MM.1S (cell line): ENCODE results near the gene TCHHL1.

ENCODE experiments used
- DNase-seq: peaks from one replicate; pipeline ENCODE4 v3.0.0-alpha.2; 2015
- H2AFZ ChIP-seq: fragments of 300-600 bp; sonication (generic); 2 replicates; pipeline ENCODE4 v1.6.0; 2016; ENCODE audit warnings: antibody characterized with exemption, low read length
- H3F3A ChIP-seq: fragments of 300-600 bp; sonication (generic); 2 replicates; pipeline ENCODE4 v1.6.1; 2016; ENCODE audit warnings: mild to moderate bottlenecking, antibody characterized with exemption, low read length, moderate library complexity, mixed read lengths; ENCODE audit not compliant: insufficient read depth
- H3K27ac ChIP-seq: fragments of 300-600 bp; sonication (generic); 2 replicates; pipeline ENCODE4 v1.5.1; 2016; ENCODE audit warnings: mild to moderate bottlenecking, low read length
- H3K27me3 ChIP-seq: fragments of 300-600 bp; sonication (generic); replicated peaks from 2 replicates; pipeline ENCODE4 v1.6.0; 2016; ENCODE audit warnings: low read length; ENCODE audit not compliant: insufficient read depth
- H3K36me3 ChIP-seq: fragments of 300-600 bp; sonication (generic); replicated peaks from 2 replicates; pipeline ENCODE4 v1.6.1; 2016; ENCODE audit warnings: mild to moderate bottlenecking, low read length, mixed read lengths; ENCODE audit not compliant: insufficient read depth
- H3K4me1 ChIP-seq: fragments of 300-600 bp; sonication (generic); 2 replicates; pipeline ENCODE4 v1.6.1; 2016; ENCODE audit warnings: low read length, mixed read lengths
- H3K4me2 ChIP-seq: fragments of 300-600 bp; sonication (generic); 2 replicates; pipeline ENCODE4 v1.6.0; 2016; ENCODE audit warnings: low read depth, low read length
- H3K4me3 ChIP-seq: fragments of 300-600 bp; sonication (generic); 2 replicates; pipeline ENCODE4 v1.5.1; 2016; ENCODE audit warnings: low read length, mixed read lengths
- H3K79me2 ChIP-seq: fragments of 300-600 bp; sonication (generic); 2 replicates; pipeline ENCODE4 v1.6.1; 2016; ENCODE audit warnings: mixed run types, low read length, mixed read lengths
- H3K9ac ChIP-seq: fragments of 300-600 bp; sonication (generic); 2 replicates; pipeline ENCODE4 v1.6.1; 2016; ENCODE audit warnings: low read length, mixed read lengths
- H3K9me2 ChIP-seq: fragments of 300-600 bp; sonication (generic); replicated peaks from 2 replicates; pipeline ENCODE4 v1.6.1; 2016; ENCODE audit warnings: mild to moderate bottlenecking, low read length, mixed read lengths; ENCODE audit not compliant: insufficient read depth
- H3K9me3 ChIP-seq: fragments of 300-600 bp; sonication (generic); replicated peaks from 2 replicates; pipeline ENCODE4 v1.6.1; 2016; ENCODE audit warnings: mild to moderate bottlenecking, low read length, mixed read lengths; ENCODE audit not compliant: insufficient read depth
- H4K20me1 ChIP-seq: fragments of 300-600 bp; sonication (generic); 2 replicates; pipeline ENCODE4 v1.6.1; 2016; ENCODE audit warnings: mild to moderate bottlenecking, low read length, moderate library complexity, mixed read lengths; ENCODE audit not compliant: insufficient read depth
- CTCF ChIP-seq: fragments of 300-600 bp; sonication (generic); IDR thresholded peaks from 2 replicates; pipeline ENCODE4 v1.5.1; 2016; ENCODE audit warnings: antibody characterized with exemption, low read length, mixed read lengths
- EZH2 ChIP-seq: fragments of 300-600 bp; sonication (generic); optimal IDR thresholded peaks from 2 replicates; pipeline ENCODE3; 2017; ENCODE audit warnings: low read depth, mild to moderate bottlenecking, antibody characterized with exemption, low read length, mixed read lengths
- EZH2phosphoT487 ChIP-seq: fragments of 300-600 bp; sonication (generic); IDR thresholded peaks from 2 replicates; pipeline ENCODE4 v1.6.1; 2018; ENCODE audit warnings: antibody characterized with exemption, low read length

TCHHL1 gene

GRCh38 chr1:152048416-152049009, 40.4 kb downstream of the TCHHL1 start:
- Histone ChIP-seq H3K4me2 (peak overlapping the region; percentile 71), H2AFZ (peak overlapping the region; percentile 76), H3K79me2 (no peaks in the 10 kb centered on the region), H3K9ac (peak overlapping the region; percentile 75), H3K4me1 (peaks cover 18% of the 10 kb centered on the region), H3K27ac (peak overlapping the region; percentile 90), H3F3A (peaks cover 23% of the 10 kb centered on the region), H3K27me3 (no peaks in the 10 kb centered on the region), H3K9me3 (no peaks in the 10 kb centered on the region), H3K9me2 (no peaks in the 10 kb centered on the region), H4K20me1 (no peaks in the 10 kb centered on the region), H3K36me3 (no peaks in the 10 kb centered on the region), H3K4me3 (peak overlapping the region; percentile 58)
- TF ChIP-seq EZH2phosphoT487 (no peak), EZH2 (no peak), CTCF (no peak)
- DNase-seq, result peak; percentile 72

DNA sequence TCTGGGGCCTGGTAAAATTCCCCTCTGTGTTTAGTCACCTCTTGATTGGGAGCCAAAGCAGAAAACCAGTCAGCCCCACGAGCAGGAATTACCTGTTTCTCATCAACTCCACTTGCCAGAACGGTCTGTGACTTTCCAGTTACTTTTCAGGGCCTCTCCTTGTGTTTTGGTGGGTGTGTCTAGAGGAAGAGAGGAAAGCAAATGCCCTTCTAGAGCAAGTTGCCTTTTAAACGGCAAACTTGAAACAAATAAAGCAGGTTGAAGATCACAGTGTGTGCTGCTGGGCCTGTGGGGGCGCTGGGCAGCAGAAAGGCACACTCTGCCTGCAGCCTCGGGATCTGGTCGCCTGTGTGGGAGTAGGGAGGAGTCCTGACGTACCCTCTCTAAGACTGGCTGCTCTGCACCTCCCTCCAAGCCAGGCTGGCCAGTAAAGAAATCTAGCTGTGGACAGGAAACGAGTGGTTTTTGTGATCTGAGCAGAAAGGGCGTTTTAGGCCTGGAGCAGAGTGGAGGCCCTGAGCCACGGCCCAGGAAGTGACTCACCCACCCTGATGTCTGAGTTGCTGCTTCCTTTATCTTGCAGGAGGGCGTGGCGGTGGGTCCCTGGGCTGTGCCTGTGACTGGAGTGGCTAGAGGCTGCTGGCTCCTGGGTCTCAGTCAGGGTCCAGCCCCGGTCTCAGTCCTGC, 41.0 kb downstream of the TCHHL1 start:
- TF ChIP-seq CTCF (peak; percentile 97), EZH2 (no peak)
- DNase-seq, result peak; percentile 99
- Histone ChIP-seq H3K4me3 (peak overlapping the region; percentile 58), H3K27me3 (no peaks in the 10 kb centered on the region), H3K4me1 (peaks cover 18% of the 10 kb centered on the region), H3K27ac (peak overlapping the region; percentile 90), H3K9me2 (no peaks in the 10 kb centered on the region), H3F3A (peaks cover 23% of the 10 kb centered on the region), H3K9ac (peak overlapping the region; percentile 75), H3K9me3 (no peaks in the 10 kb centered on the region), H4K20me1 (no peaks in the 10 kb centered on the region), H3K79me2 (no peaks in the 10 kb centered on the region), H3K4me2 (peak overlapping the region; percentile 71), H3K36me3 (no peaks in the 10 kb centered on the region), H2AFZ (peak overlapping the region; percentile 76)

DNA sequence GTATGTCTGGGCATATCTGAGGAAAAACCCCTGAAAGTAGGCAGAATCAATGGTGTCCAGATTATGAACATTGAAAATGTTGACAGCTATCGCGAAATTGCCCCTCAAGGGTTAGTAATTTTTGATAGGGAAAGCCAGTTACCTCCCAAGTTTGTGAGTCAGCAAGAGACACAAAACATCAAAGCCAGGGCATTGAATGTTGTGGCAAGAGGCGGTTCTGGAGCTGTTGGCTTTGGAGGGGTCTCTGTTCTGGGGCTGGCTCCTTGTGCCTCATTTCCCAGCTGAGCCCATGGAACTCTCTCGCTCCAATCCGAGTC, 41.5 kb downstream of the TCHHL1 start:
- H3K4me1 ChIP-seq, result peaks cover 18% of the 10 kb centered on the region
- no peaks in the 10 kb centered on the region for H3K9me2 ChIP-seq
- H3K36me3 ChIP-seq, result no peaks in the 10 kb centered on the region
- H3F3A ChIP-seq, result peaks cover 23% of the 10 kb centered on the region
- H3K4me2 ChIP-seq, result peak overlapping the region; percentile 71
- DNase-seq, result peak; percentile 14
- no peaks in the 10 kb centered on the region for H3K79me2 ChIP-seq
- H3K4me3 ChIP-seq, result peak overlapping the region; percentile 58
- H3K27ac ChIP-seq, result peak overlapping the region; percentile 90
- no peaks in the 10 kb centered on the region for H3K27me3 ChIP-seq
- H2AFZ ChIP-seq, result peak overlapping the region; percentile 76
- no peak for TF ChIP-seq EZH2
- no peak for TF ChIP-seq CTCF
- no peak for TF ChIP-seq EZH2phosphoT487
- H3K9ac ChIP-seq, result peak overlapping the region; percentile 75
- H4K20me1 ChIP-seq, result no peaks in the 10 kb centered on the region
- no peaks in the 10 kb centered on the region for H3K9me3 ChIP-seq
